Sigmoid colon (tissue), 3 donors: ENCODE measurements around the gene EPHB1.

Source experiments
- CTCF ChIP-seq, 4 experiments: fragments of 450-650 bp in 3 of 4; fragments of 200-600 bp in 1 of 4; IDR thresholded peaks; one replicate each; pipeline ENCODE4 v1.5.1; 2016 to 2019; ENCODE audit warnings: antibody characterized with exemption in 4 of 4, mild to moderate bottlenecking in 3 of 4, moderate library complexity in 2 of 4
- POLR2A ChIP-seq, 2 donors: fragments of 450-650 bp; IDR thresholded peaks; one replicate each; pipeline ENCODE4 v1.6.1; 2016; ENCODE audit warnings: antibody characterized with exemption in 2 of 2, mild to moderate bottlenecking in 2 of 2, moderate library complexity in 2 of 2

- no peak for TF ChIP-seq CTCF (IDR thresholded peaks at IDR 0.05)
- no peak for TF ChIP-seq POLR2A (IDR thresholded peaks at IDR 0.05)
These were observed 256.4 kb downstream of the EPHB1 start for GRCh38 chr3:135051409-135051973.
